A204.1 (cell line): ENCODE results near the gene NKAIN4.
"Not testable (repeated sequence)": the region's sequence is repeated elsewhere in the genome, so short reads cannot be mapped to it uniquely, and the experiment has no call there.

Experiments used
- FAIRE-seq: peaks from 2 replicates; lab custom pipeline; 2012; peaks lifted over from hg19 to GRCh38; lab: Jason Lieb, UNC

NKAIN4 gene

DNA sequence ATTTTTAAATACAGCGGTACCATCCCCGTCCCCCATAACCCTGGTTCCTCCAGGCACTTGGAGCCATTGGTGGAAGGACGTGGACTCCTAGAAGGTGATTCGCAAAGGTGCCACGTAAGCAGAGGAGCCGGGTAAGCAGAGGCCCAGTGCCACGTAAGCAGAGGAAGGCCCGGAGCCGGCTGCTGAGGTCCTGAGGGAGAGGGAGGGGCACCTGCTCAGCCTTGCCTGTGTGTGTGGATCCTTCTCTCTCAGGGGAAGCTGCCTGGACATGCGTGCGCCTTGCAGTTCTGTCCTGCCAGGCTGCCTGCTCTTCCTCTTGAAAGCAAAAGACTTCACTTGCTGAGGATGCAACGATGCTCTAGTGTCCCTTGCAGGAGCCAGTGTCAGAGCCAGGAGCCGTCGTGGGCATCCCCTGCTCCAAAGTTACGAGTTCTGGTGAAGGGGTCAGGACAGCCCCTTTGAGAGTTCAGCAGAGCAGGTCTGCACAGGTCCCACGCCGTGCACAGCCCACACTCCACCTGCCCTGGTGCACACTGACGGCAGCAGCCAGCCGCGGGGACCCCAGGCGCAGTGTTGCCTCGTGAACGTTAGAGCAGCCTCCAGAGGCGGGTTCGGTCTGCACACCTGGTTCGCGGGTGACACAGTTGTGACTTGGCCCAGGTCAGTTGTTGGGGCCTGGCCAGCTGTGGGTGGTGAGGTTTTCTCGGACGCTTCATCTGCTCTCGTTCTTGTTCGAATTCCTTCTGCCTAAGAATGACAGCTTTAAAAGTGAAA lies 1.9 kb upstream of the NKAIN4 start:
- no peak for FAIRE-seq

DNA sequence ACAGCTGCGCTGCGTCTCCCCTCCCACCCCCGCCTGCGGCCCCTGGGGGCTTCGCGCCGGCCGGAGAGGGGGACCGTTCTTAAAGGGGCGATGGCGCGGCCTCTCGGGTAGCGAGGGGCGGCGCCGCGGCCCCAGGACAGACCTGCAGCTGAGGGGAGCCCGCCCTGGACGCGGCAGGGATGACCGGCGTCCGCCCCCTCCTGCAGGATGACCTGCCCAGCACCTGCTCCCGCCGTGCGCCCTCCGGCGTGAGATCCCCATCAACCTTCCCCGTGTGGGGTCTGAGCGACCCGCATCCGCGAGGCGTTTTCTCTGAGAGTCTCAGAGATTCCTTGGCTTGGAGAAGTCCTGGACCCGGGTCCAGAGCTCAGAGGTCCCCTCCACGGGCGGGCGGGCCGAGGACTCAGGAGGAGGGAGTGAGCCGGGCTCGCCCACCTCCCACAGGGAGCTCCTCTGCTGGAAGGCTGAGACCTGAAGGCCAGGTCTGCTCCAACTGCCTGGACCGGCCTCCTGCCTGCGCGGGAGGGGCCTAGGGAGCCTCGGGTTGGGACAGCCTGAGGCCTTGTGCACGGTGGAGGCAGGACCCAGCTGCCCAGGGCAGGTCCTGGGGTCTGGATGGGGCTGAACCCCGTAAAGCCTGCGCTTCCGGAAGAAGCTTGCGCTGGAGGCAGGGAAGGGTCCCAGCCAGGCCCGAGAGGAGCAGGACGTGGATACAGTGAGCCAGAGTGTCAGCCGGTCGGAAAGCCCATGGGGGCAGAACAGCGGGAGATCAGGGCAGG lies 532 bp upstream of the NKAIN4 start:
- FAIRE-seq, result no peak

DNA sequence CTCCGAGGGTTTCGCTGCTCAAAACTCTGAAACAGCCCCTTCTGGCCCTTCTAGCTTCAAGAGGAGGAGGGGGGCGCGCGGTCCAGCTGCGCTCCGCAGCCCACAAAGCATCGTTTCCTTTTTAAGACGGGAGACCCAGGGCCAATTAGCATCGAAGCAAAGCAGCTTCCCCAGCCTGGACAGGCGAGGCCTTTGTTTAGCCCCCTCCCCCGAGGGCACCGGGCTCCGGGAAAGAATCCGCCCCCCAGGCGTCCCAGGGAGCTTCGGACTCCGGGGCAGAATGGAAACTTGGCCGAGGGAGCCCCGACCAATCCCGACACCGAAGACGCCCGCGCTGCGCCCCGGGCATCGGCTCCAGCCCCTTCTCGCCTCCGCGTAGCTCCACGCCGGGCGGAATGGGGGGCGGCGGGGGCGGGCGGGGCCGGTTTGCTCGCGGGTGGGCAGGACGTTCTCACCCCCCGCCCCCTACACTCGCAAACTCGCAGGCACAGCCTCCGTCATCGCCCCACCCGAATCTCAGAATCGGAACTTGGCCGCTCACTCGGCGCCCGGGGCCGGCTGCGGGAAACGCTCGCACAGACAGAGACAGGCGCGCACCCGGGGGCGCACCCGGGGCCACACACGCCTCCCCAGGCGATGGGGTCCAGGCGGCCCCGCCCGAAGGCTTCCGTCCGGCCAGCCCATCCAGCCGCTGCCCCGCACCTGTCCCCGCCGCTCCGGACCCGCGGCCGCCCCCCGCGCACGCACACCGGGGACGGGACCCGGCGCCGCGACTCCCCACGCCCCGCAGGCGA lies 628 bp downstream of the NKAIN4 start:
- no peak for FAIRE-seq

DNA sequence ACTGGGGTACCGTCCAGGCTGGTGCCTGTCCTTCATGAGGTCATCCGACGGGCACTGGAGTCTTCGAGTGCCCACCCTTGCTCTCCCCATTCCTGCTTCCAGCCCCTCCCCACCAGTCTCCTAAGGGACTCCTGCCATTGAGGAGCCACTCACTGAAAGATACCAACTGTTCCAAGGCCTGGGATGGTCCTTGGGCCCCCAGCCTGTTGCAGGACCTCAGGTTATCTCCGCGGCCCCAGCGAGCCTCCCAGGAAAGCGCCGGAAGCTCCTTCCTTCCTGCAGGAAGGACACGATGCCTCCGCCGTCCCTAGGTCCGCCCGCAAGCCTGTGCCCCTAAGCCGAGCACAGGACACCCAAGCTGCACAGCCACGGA lies 1.2 kb downstream of the NKAIN4 start:
- FAIRE-seq, result no peak

DNA sequence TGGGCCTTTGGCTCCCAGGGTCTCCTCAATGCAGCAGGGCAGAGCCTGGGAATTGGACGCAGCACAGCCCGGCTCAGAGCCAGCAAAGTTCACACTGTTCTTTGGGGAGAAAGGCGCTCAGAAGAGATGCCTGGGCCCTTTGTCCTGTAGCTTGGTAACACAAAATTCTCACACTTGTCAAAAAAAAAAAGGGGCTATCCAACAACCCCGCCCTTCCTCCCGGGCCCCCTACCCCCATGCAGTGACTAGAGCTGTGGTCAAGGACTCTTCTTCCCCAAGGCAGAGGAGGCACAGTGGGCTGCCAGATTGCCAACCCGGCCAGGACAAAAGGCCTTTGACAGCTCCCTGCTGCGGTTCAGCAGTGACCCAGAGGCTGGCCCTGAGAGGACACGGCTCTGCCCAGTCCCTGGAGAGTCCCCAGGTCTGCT lies 2.0 kb downstream of the NKAIN4 start:
- FAIRE-seq, result no peak

DNA sequence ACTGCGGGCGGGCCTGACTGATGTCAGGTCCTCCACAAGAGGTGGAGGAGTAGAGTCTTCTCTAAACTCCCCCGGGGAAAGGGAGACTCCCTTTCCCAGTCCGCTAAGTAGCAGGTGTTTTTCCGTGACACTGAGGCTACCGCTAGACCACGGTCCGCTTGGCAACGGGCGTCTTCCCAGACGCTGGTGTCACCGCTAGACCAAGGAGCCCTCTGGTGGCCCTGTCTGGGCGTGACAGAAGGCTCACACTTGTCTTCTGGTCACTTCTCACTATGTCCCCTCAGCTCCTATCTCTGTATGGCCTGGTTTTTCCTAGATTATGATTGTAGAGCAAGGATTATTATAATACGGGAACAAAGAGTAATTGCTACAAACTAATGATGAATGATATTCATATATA lies 2.9 kb downstream of the NKAIN4 start:
- FAIRE-seq, result not testable (repeated sequence)

DNA sequence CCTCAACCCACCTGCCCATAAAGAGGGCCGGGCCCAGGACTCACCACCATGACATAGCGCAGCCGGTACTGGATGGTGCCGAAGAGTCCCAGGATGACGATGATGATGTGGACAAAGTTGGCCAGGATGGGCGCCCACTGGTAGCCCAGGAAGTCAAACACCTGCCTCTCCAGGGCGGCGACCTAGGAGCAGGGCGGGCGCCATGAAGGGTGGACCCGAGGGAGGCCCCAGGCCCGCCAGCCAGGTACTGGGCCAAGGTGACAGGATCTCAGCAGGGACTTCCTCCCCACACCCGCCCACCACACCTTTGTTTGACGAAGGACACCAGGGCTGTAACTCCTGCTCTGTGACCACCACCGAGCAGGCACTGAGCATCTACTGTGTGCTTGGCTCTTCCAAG lies 4.4 kb downstream of the NKAIN4 start:
- FAIRE-seq, result no peak

DNA sequence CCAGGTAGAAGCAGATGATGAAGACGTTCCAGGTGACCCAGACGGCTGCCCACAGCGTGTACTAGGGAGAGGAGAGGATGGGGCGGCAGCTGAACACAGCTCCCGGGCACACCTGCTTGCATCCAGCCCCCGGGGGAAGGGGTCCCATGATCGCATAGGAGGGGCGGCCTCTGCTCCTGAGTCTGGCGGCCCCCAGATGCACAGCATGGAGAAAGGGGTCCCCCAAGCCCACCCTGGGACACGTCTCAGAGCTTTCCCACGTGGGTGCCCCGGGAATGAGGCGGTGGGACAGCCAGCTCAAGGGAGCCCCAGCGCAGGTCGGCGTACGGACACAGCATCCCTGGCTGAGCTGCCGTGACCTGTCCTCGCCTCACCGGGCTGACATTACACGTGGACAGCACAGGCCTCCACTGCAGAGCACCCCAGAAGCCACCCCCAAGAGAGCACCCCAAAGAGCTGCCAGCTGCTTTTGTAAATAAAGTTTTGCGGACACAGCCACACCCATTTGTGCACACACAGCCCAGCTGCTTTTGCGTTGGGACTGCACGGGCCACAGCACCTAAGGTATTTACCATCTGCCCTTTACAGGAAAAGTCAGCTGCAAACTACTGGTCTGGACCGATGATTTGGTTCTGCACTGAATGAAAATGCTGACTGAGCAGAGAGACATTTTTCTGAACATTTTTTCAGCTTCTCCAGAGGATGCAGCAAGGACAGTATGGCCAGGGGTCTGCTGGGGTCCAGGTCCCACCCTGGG lies 5.2 kb downstream of the NKAIN4 start:
- no peak for FAIRE-seq

DNA sequence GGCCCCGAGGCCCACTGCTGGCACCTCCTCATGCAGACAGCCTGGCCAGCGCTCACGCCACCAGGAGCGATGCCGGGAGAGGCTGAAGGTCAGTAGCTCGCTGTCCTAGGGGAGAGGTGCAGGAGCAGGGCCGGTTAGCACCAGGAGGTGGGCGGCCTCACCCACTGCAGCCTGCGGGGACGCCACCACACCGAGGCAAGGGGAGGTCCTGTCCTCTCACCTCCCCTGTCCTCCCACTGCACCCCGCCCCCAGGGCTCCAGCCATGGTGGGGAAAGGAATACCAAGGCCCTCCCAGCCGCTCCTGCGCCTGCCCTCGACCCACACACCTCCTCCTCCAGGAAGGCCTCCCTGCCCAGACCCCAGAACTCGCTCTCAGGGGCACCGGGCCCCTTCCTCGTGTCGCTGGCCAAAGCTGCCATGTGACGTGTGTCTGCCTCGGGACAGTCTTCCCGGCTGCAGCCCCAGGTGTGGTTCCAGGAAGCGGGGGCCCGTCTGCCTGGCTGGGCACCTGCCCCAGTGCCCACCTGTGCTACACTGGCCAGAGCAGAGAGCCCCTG lies 6.5 kb downstream of the NKAIN4 start:
- no peak for FAIRE-seq

DNA sequence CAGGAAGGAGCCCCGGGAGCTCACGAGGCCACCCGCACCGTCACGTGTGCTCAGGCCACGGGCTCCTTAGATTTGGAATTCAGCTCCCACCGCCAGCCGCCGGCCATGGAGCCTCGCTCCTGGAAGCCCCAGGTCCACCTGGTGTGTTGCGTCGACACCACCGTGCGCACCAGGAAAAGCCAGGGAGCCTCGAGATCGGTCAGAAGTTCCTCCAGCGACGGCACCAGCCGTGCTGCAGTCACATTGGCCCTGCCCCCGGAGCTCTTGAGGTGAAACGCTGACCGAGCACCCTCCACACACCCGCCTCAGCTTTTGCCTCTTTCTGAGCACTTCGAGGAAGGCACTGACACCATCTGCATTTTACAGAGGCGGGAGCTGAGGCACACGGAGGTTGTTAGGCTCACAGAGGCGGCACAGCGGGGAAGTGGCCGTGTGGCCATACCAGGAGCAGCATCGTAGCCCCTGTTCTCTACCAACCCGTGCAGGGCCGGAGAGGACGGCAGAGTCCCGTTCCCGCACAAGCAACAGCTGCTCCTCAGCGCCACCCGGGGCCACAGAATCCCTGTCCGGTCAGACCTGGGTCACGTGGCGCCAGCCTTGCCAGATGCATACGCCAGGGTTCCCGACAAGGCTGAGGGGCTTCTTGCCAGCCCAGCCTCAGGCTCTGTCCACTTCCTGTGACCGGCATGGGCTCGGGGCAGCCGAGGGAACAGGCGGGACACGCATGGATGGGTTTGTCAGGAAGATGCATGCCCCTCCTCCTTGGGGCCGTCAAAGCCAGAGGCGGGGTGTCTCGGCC lies 7.6 kb downstream of the NKAIN4 start:
- FAIRE-seq, result no peak

DNA sequence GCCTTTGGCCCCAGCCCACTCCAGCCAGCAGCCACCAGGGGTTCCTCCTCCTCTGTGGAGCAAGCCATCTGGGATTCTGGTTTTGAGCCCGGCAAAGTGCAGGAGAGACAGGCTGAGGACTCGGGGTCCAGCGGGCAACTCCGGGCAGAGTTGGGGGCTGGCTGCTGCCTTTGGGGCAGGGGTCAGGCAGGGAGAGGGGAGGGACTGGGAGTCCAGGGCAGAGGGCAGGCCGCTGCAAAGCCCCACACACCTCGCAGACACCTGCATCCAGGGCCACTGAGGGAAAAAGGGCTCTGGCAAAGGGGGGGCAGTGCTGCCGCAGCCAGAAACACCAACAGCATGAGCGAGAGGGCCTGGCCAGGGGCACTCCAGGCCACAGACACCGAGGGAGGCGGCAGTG lies 9.8 kb downstream of the NKAIN4 start:
- FAIRE-seq, result no peak

DNA sequence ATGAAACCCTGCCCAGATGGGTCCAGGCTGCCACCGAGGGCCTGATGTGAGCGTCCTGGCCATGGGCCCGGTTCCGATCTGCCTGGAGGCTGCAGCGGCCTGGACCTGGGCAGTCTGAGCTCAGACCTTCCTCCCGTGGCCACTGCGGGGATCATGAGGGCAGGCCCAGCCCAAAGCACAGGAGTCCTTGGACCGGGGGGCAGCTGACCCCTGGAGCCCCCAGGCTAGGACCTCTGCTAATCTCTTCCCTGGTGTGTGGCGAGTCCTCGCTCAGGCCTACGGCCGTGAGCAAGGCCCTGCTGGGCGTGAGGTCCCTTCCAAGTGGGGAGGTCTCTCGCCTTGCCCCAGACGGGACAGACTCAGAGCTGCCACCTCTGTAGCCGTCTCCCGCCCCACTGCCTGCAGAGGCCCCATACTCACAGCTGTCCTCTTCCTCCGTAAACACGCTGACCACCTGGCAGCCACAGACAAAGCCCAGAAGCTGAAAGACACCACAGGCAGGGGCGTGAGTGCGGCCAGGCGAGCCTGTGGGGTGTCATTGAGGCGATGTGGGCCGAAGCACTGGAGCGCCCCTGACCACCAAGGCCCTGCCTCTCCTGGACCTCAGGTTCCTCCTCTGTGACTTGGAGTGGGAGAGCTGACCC lies 10.5 kb downstream of the NKAIN4 start:
- FAIRE-seq, result no peak

DNA sequence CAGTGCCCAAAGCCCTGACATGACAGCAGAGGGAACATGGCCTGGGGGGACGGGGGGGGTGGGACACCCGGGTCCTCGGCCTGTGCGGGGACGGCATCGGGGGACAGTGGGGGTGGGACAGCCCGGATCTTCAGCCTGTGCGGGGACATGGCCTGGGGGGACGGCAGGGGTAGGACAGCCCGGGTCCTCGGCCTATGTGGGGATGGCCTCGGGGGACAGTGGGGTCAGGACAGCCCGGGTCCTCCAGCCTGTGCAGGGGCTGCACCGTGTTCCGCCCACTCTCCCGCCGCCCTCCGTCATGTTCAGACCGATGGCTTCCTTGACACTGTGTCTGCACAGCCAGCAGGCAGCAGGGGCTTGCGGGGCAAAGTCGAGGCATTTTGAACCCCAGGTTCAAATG lies 11.5 kb downstream of the NKAIN4 start:
- no peak for FAIRE-seq

DNA sequence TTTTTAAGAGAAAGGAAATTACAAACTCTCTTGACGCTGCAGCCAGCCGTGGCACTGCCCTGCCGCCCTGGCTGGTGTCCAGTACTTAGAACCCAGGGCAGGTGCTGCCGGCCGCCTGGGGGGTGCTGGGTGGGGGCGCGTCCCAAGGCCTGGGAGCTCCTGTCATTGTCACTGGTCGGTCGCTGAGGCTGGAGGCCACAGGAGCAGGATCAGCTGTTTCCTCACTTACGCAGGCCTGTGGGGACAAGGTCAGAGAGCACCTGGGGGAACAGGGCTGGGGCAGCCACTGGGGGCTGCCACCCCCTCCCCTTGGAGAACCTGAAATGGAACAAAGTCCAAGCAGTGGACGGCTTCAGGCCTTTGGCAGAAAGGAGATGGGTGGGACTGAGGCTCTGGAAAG lies 13.0 kb downstream of the NKAIN4 start:
- FAIRE-seq, result no peak

DNA sequence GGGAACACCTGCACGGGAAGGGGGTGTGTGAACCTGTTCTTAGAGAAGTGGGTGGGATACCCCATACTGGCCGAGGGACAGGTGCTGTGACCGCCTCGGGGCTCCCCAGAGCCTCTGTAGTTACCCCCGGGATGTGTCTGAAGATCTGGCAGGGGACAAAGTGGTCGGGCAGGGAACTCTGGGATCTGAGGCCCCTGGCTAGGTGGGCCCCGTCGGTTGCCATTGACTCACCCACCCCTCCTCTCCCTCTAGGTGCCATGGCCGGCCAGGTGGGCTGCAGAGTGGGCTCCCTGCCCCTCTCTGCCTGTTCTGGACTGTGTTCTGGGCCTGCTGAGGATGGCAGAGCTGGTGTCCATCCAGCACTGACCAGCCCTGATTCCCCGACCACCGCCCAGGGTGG lies 14.3 kb downstream of the NKAIN4 start:
- FAIRE-seq, result no peak

DNA sequence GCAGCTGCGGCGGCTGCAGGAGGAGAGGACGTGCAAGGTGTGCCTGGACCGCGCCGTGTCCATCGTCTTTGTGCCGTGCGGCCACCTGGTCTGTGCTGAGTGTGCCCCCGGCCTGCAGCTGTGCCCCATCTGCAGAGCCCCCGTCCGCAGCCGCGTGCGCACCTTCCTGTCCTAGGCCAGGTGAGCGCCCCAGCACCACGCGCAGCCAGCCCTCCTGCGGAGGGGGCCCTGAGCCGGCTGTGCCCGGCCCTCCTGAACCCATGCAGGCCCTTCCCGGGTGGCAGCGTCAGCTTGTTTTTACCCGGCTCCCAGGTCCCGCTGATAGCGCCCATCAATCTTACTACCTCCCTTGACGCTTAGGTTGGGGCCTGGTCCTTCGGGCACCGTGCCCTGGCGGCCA lies 14.8 kb downstream of the NKAIN4 start:
- no peak for FAIRE-seq

DNA sequence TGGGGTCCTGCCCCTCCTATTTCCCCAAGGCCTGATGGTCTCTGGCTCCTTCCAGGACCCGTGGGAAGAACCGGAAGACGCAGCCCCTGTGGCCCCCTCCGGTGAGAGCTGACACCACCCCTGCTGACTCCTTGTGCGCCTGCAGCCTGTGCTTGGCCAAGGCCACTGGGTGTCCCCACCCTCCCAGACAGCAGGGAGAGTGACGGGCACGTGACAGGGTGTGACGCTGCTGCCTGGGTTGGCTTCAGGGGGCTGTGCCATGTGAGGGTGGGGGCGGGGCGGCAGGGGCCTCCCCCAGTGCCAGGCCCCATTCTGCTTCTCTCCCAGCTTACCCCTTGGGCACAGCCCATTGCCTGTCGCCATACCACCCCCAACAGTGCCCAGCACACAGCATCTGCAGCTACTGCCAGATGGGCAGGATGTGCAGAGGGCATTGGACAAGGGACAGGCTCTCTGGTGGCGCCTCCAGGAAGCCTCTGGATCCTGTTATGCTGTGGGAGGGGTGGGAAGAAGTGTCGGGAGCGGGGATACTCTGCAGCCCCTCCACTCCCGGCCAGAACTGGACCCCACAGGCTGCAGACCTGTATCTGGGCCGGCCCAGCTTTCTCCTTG lies 15.6 kb downstream of the NKAIN4 start:
- no peak for FAIRE-seq

DNA sequence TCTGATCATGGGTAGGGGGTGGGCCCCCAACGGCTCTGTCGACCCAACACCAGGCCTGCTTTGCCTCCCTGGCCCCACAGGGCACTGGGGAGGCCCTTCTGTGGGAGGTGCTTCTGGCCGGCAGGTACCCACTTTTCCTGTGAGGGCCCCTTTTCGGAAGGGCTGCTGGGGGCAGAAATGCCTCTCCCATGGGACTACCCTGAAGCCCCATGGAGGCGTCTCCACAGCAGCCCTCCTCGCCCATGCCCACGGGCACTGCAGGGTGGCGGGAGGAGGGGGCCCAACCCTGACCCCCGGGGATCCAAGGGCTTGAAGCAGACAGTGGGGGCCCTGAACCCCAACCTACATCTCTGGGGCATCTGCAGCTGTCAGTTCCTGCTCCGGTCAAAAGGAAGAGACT lies 16.2 kb downstream of the NKAIN4 start:
- no peak for FAIRE-seq

DNA sequence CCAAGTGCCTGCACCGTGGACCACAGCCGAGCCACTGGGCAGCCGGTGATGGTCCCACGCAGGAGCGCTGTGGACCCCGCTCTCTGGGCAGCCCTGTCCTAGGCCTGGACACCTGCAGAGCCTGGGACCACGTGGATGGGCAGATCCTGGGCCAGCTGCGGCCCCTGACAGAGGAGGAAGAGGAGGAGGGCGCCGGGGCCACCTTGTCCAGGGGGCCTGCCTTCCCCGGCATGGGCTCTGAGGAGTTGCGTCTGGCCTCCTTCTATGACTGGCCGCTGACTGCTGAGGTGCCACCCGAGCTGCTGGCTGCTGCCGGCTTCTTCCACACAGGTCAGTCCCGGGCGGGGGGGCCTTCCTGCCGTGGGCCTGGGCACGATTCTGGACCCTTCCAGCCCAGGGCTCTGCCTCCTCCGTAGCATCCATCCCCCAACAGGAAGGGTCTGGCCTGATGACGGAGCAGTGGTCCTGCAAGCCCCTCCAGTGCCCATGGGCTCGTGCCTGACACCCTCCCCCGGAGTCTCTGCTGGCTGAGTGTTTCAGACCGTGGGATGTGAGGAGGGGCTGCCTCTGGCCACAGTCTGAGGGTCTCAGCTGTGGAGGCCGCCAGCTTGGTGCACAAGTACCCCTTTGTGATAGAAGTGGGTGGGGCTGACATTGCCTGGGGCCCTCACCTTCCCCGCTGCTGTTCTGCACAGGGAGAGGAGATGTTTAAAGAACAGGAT lies 18.0 kb downstream of the NKAIN4 start:
- FAIRE-seq, result no peak
